HCT116 (cell line): Measurements from ENCODE around the gene ST6GALNAC4. TPM values are rescaled to one million over a fixed set of nuclear protein-coding genes. Genes with fewer than 3 reads are reported as not detected.

ENCODE experiments used
- ATAC-seq: fragments of 200-7000 bp; cut with Tn5 transposase; 2 replicates; pipeline ENCODE4 v1.9.1; 2020; ENCODE audit warnings: mild to moderate bottlenecking, moderate library complexity
- BruUV-seq: library from RNA; stranded (reverse); fragments of 400-500 nt; replicated peaks from 2 replicates; lab custom pipeline; 2021; lab: Mats Ljungman, UMichigan
- CTCF ChIA-PET: fragments of 300-600 bp; sonication (Branson Sonifier 250); formaldehyde crosslinking; loops from one replicate; lab custom pipeline; 2021; ENCODE audit warnings: antibody characterized with exemption; lab: Charles Lee
- POLR2A ChIA-PET: fragments of 300-600, 350-600 bp; sonication (Branson Sonifier 250); formaldehyde crosslinking; loops from one replicate; lab custom pipeline; 2021; ENCODE audit warnings: antibody characterized with exemption; lab: Charles Lee
- RAD21 ChIA-PET, 2 experiments: fragments of 300-600 bp; sonication (Branson Sonifier 250); formaldehyde crosslinking; loops; one replicate each; lab custom pipeline; 2023; ENCODE audit warnings: low total read pairs in 2 of 2; ENCODE audit not compliant: uncharacterized antibody in 2 of 2, unreplicated experiment in 2 of 2, low non-redundant PET in 1 of 2; lab: Charles Lee
- DNase-seq: peaks from one replicate; pipeline ENCODE4 v3.0.0-alpha.2; 2010; ENCODE audit warnings: low read depth, low spot score
- H2AFZ ChIP-seq: fragments of 200-600 bp; shearing (Covaris generic), sonication (generic); 2 replicates; pipeline ENCODE4 v1.6.1; 2017; ENCODE audit warnings: low read depth, mixed run types, mixed read lengths, antibody characterized with exemption, low read length; ENCODE audit not compliant: poor library complexity, severe bottlenecking
- H3K27ac ChIP-seq: 2 replicates; pipeline ENCODE4 v1.5.1; 2012; ENCODE audit warnings: low read depth, low read length
- H3K27me3 ChIP-seq: fragments of 200-600 bp; sonication (generic); 2 replicates; pipeline ENCODE4 v1.6.1; 2016; ENCODE audit warnings: mixed run types, low read length, mixed read lengths; ENCODE audit not compliant: insufficient read depth
- H3K36me3 ChIP-seq, 2 experiments: fragments of 200-500 bp in 1 of 2; fragments of 200-600 bp in 1 of 2; sonication (Bioruptor generic) in 1 of 2; sonication (generic) in 1 of 2; 2 replicates each; pipeline versions ENCODE4 v1.5.1 to v1.6.1; 2014 to 2016; ENCODE audit warnings: low read length in 2 of 2, inconsistent platforms in 1 of 2, mixed read lengths in 1 of 2, mixed run types in 1 of 2; ENCODE audit not compliant: insufficient read depth in 2 of 2, control insufficient read depth in 1 of 2
- H3K4me1 ChIP-seq, 2 experiments: fragments of 200-600 bp in 1 of 2; sonication (generic) in 1 of 2; 2 replicates each; pipeline versions ENCODE4 v1.5.1 to v1.6.1; 2012 to 2017; ENCODE audit warnings: low read length in 2 of 2, inconsistent platforms in 1 of 2, mild to moderate bottlenecking in 1 of 2, mixed read lengths in 1 of 2, mixed run types in 1 of 2, moderate library complexity in 1 of 2; ENCODE audit not compliant: insufficient read depth in 2 of 2, control insufficient read depth in 1 of 2
- H3K4me2 ChIP-seq: fragments of 200-600 bp; sonication (generic); 2 replicates; pipeline ENCODE4 v1.6.1; 2017; ENCODE audit warnings: mixed run types, low read length, mixed read lengths
- H3K4me3 ChIP-seq, 2 experiments: fragments of 200-600 bp in 1 of 2; sonication (generic) in 1 of 2; replicated peaks in 1 of 2; 2 replicates each; pipeline ENCODE4 v1.5.1; 2011 to 2016; ENCODE audit warnings: low read length in 2 of 2, control low read depth in 1 of 2, low read depth in 1 of 2, mild to moderate bottlenecking in 1 of 2, mixed read lengths in 1 of 2, mixed run types in 1 of 2
- H3K79me2 ChIP-seq: fragments of 200-600 bp; sonication (generic); 2 replicates; pipeline ENCODE4 v1.6.1; 2017; ENCODE audit warnings: mild to moderate bottlenecking, mixed run types, low read length, moderate library complexity, mixed read lengths; ENCODE audit not compliant: insufficient read depth
- H3K9ac ChIP-seq: fragments of 200-600 bp; sonication (generic); 2 replicates; pipeline ENCODE4 v1.6.1; 2016; ENCODE audit warnings: low read length, mixed read lengths
- H3K9me2 ChIP-seq: fragments of 200-600 bp; sonication (generic), shearing (Covaris generic); 2 replicates; pipeline ENCODE4 v1.6.1; 2017; ENCODE audit warnings: mixed run types, mild to moderate bottlenecking, moderate library complexity; ENCODE audit not compliant: insufficient read depth
- H3K9me3 ChIP-seq, 2 experiments: fragments of 200-500 bp in 1 of 2; fragments of 200-600 bp in 1 of 2; sonication (Bioruptor generic) in 1 of 2; sonication (generic) in 1 of 2; 2 replicates each; pipeline ENCODE4 v1.6.1; 2014 to 2017; ENCODE audit warnings: low read length in 2 of 2, mixed read lengths in 2 of 2, inconsistent platforms in 1 of 2, low read depth in 1 of 2, mild to moderate bottlenecking in 1 of 2, mixed run types in 1 of 2, moderate library complexity in 1 of 2; ENCODE audit not compliant: control insufficient read depth in 1 of 2, insufficient read depth in 1 of 2
- H4K20me1 ChIP-seq: fragments of 200-600 bp; sonication (generic), shearing (Covaris generic); 2 replicates; pipeline ENCODE4 v1.6.1; 2017; ENCODE audit warnings: mixed run types, mild to moderate bottlenecking, moderate library complexity; ENCODE audit not compliant: insufficient read depth
- CBX3 ChIP-seq: IDR thresholded peaks from 2 replicates; pipeline ENCODE4 v1.6.1; 2012; ENCODE audit warnings: low read depth
- CEBPB ChIP-seq: IDR thresholded peaks from 2 replicates; pipeline ENCODE4 v1.6.1; 2012; ENCODE audit warnings: low read depth
- CTCF ChIP-seq, 3 experiments: fragments of 200-600 bp in 1 of 3; sonication (generic) in 1 of 3; IDR thresholded peaks in 2 of 3; conservative IDR thresholded peaks in 1 of 3; 2 replicates each; pipeline ENCODE4 v1.5.1; 2012 to 2017; ENCODE audit warnings: low read depth in 2 of 3, low read length in 2 of 3, antibody characterized with exemption in 1 of 3, borderline replicate concordance in 1 of 3, control low read depth in 1 of 3, mild to moderate bottlenecking in 1 of 3, mixed read lengths in 1 of 3, mixed run types in 1 of 3, moderate library complexity in 1 of 3; ENCODE audit not compliant: insufficient read depth in 1 of 3
- EGR1 ChIP-seq: IDR thresholded peaks from 2 replicates; pipeline ENCODE4 v1.6.1; 2012; ENCODE audit warnings: low read depth
- EZH2 ChIP-seq: fragments of 200-600 bp; sonication (generic); IDR thresholded peaks from 2 replicates; pipeline ENCODE4 v1.6.1; 2017; ENCODE audit warnings: antibody characterized with exemption, mixed run types
- JUND ChIP-seq: IDR thresholded peaks from 2 replicates; pipeline ENCODE4 v1.6.1; 2012
- SIN3A ChIP-seq: IDR thresholded peaks from 2 replicates; pipeline ENCODE4 v1.6.1; 2012; ENCODE audit warnings: low read depth
- SP1 ChIP-seq: IDR thresholded peaks from 2 replicates; pipeline ENCODE4 v1.6.1; 2012; ENCODE audit warnings: low read depth
- SRF ChIP-seq: IDR thresholded peaks from 2 replicates; pipeline ENCODE4 v1.6.1; 2012; ENCODE audit warnings: low read depth
- YY1 ChIP-seq: IDR thresholded peaks from 2 replicates; pipeline ENCODE4 v1.6.1; 2011; ENCODE audit warnings: low read length, low read depth, moderate library complexity, mild to moderate bottlenecking; ENCODE audit not compliant: insufficient replicate concordance; ENCODE audit errors: extremely low read depth
- intact Hi-C: fragments of 100-400 bp; cut with micrococcal nuclease; formaldehyde crosslinking; loops from 2 replicates; pipeline ENCODE4 v1.10.0; 2022
- total RNA-seq: library from RNA; stranded (reverse); gene quantifications from one replicate; pipeline ENCODE4 v1.2.1, GENCODE V29; 2021; ENCODE audit not compliant: unreplicated experiment

Gene ST6GALNAC4
- total RNA-seq, 1 experiment from 2014 or later = 49.4 TPM

DNA sequence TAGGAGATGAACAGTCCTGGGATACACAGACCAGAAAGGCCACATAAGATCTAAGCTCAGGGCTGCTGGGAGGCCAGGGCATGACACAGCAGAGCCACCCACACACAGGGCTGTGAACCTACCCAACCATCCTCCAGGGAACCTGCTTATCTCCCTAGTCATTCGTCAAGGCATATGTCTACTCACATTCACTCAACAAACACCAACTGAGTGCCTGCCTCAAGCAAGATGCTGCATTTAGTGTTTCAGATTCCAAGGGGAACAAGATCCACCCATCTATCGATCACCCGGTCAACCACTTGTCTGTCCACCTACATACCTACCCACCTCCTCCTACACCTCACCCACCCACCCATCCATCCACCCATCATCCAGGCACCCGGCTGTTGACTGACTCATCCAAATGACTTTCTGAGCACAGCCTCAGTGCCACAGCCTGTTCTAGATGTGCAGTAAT is 19.0 kb upstream of the ST6GALNAC4 start:
- ChIA-PET RAD21 (no interaction called here), POLR2A (interaction anchor here (0.6 kb wide), 1 partner anchor 41 kb away, joined by 3 read pairs; no protein-coding TSS in a partner anchor), CTCF (interaction anchor here (1.3 kb wide), 1 partner anchor 182 kb away, joined by 4 read pairs; no protein-coding TSS in a partner anchor)
- no peak for DNase-seq
- Histone ChIP-seq H3K9me3 (no peaks in the 10 kb centered on the region), H3K4me2 (peak overlapping the region; percentile 91), H3K4me3 (peak overlapping the region; percentile 70 to 88), H3K9me2 (no peaks in the 10 kb centered on the region), H3K27ac (peak overlapping the region; percentile 44), H3K4me1 (peaks cover 35 to 59% of the 10 kb centered on the region in 2 experiments), H3K79me2 (peaks cover 37% of the 10 kb centered on the region), H3K9ac (peak overlapping the region; percentile 93), H4K20me1 (no peaks in the 10 kb centered on the region), H3K36me3 (no peaks in the 10 kb centered on the region; a peak in 2 of 4 replicates), H3K27me3 (no peaks in the 10 kb centered on the region), H2AFZ (no peak overlapping the region)
- ATAC-seq = no peak
- intact Hi-C loops = no loop called here
- no TSS peak for BruUV-seq
- TF ChIP-seq JUND = no peak
- TF ChIP-seq EZH2 = no peak
- no peak for TF ChIP-seq SP1
- TF ChIP-seq SIN3A = no peak
- no peak for TF ChIP-seq EGR1
- TF ChIP-seq YY1 = no peak
- TF ChIP-seq SRF = no peak
- TF ChIP-seq CBX3 = no peak
- TF ChIP-seq CTCF (IDR thresholded peaks at IDR 0.05 in 2 of 3, conservative IDR thresholded peaks at IDR 0.05 in 1 of 3; ENCODE audit: borderline replicate concordance in 1 of 3, insufficient read depth in 1 of 3, low read depth in 2 of 3, low read length in 2 of 3) = no peak
- TF ChIP-seq CEBPB = no peak
